Fibroblast of gingiva (primary cell): Measurements from ENCODE around the gene KIAA0513.
"Not testable (repeated sequence)": the region's sequence is repeated elsewhere in the genome, so short reads cannot be mapped to it uniquely, and the experiment has no call there.

ENCODE experiments used
- DNase-seq: peaks from one replicate; pipeline ENCODE4 v3.0.0-alpha.2; 2011; ENCODE audit warnings: low read depth

Gene KIAA0513

DNA sequence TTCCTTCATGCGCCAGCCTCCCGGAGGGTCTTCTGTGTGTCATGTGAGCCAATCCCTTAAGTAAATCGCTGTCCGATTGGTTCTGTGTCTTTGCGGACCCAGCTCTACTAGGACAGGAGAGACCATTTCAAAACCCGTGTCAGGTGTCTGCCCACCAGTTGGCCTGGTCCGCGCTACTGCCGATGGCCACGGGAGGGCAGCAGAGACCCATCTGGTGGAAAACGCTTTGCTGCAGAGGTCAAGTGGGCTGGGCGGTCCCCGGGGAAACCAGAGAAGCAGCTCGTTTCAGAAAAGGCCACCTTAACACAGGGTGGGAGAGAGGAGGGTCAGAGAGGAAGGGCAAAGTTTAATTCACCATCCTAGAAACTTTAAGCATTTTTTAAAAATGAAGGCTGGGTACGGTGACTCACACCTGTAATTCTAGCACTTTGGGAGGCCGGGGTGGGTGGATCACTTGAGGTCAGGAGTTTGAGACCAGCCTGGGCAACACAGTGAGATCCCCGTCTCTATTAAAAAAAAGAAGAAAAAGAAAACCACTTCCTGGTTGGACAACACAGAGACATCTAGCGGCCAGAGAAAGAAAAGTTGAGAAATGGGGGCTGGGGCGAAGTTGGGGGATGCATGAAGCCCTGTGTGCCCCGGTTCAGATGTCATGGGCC, 87.4 kb downstream of the KIAA0513 start:
- peak; percentile 76 for DNase-seq

DNA sequence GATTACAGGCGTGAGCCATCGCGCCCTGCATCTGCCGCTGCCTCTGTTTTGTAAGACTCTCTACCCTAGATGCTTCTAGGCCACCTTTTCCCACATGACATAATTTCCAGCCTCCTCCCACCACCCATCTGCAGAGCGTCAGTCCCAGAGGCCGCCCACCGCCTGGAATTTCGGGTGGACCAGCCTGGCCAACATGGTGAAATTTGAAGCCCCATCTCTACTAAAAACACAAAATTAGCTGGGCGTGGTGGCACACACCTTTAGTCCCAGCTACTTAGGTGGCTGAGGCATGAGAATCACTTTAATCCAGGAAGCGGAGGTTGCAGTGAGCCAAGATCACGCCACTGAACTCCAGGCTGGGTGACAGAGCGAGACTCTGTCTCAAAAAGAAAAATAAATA, 89.8 kb downstream of the KIAA0513 start:
- no peak for DNase-seq

DNA sequence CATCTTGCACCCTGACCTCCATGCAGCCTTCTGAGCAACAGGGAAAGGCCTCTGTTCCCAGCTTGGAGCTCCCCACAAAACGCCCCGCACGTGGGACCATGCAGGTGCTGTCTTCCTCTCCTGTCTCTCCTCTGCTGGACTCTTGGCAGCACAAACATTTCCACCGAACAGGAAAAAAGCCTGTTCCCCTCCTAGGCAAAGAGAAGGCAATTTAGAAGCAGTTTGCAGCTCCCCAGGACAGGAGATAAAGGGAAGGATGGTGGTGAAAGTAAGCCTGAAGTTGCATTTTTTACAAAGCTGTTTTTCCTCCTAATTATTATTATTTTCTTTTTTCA, 92.4 kb downstream of the KIAA0513 start:
- DNase-seq, result no peak

DNA sequence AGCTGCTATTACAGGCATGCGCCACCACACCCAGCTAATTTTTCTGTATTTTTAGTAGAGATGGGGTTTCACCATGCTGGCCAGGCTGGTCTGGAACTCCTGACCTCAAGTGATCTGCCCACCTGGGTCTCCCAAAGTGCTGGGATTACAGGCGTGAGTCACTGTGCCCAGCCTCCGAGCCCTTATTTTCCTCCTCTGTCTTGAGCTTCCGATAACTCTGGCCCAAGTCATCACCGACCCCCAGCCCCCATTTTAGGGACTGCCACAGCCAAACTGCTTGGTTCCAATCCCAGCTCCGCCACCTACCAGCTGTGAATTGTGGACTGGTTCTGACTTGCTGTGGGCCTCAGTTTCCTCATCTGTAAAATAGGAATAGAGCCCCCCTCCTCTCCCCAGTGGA, 95.8 kb downstream of the KIAA0513 start:
- DNase-seq, result not testable (repeated sequence)

DNA sequence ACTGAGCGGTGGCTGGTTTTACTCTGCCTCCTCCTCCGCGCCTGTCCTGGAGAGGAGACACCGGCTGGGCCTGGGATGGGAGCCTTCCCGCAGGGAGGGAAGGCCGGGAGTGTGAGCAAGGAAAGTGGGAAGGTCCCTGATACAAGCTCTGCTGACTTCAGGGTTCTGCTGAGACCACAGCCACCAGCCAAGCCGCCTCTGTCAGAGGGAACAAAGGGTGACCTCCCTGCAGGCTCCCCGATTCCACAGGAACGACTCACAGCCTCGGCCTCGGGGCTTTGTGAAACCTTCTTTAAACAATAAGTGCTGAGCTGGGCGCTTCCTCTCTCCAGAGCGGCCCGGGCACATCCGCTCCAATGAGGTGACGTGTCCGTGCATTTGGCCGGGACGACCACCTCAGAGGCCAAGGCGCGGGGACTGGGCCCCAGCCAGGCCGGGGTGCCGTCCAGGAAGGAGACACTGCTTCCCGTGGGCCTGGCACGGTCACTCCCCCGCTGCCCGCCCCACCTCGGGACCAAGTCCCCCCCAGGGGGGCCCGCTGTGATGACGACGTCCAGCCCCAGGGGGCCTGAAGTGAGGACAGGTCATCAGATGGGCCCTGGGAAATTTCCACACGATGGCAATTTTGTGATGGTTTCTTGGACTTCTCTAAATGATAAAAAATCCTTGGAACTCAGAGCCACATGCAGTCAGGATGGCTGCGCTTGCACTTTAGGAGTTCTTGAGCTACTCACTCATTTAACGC, 96.5 kb downstream of the KIAA0513 start:
- DNase-seq, result peak; percentile 91

DNA sequence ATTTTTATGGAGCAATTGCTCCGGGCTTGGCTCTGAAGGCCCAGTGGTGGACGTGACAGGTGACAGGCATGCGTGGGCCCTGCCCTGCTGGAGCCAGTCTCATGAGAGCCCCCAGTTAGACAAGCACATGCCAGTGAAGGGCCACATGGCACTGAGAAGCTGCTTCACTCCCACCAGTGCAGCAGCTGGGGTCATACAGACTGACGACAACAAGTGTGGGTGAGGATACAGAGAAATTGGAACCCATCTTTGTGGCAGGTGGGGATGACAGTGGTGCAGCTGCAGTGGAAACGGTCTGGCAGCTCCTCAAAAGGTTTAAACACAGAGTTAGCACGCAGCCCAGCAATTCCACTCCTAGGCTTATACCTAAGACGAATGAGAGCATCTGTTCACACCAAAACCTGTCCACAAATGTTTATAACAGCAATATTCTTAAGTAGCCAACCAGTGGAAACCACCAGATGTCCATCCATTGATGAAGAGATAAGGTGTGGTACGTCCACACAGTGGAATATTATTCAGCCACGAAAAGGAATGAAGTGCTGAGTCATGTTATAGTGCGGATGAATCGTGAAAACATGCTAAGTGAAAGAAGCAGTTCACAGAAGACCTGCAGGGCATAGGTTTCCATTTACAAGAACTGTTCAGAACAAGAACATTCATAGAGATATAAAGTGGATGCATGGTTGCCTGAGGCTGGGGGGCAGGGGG, 97.2 kb downstream of the KIAA0513 start:
- no peak for DNase-seq

DNA sequence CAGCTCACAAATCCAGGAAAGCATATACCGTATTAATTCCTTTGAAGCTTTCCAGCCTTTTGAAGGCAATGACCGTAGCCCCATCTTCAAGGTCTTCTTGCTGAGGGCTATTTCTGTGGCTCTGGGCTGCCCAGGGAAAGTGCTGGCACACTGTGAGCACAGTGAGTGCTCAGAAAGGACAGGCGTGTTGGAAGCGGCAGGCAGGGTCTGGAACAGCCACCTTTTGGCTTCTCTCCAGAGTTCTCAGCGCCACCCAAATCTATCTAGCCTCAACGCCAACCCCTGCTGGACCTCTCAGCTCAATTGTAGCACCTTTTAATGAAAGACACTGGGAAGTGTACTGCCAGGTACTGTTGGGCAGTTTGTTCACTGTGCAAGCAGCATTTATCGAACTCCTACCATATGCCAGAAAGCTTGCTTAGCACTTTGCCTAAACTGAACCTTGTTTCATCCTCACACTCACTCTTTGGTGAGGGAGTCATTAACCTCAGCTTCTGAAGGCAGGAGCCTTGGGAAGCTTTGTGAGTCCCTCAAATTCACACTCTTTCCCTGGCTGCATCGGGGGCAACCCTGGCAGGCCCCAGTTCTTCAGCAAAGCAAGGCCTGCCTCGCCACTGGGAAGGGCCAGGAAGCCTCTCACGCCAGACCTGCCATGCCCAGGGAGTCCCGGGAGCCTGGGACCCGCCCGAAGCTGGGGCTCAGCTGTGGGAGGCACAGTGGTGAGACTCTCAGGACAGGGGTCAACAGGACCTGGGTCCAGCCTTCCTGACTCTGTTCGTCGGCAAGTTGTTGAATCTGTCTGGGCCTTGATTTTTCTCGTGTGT, 98.2 kb downstream of the KIAA0513 start:
- no peak for DNase-seq

DNA sequence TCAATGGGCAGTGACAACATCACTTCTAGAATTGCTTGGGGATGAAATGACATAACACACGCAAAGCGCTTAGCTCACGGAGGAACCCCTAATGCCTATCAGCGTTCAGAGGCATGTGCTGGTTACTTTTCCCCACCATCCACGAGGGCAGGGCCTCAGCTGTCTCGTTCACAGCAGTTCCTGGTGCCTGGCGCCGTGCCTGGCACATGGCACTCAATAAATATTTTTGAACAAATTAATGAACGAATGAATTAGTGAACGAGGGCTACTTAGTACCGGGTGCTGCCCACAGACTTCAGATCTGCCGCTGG, 98.8 kb downstream of the KIAA0513 start:
- no peak for DNase-seq

DNA sequence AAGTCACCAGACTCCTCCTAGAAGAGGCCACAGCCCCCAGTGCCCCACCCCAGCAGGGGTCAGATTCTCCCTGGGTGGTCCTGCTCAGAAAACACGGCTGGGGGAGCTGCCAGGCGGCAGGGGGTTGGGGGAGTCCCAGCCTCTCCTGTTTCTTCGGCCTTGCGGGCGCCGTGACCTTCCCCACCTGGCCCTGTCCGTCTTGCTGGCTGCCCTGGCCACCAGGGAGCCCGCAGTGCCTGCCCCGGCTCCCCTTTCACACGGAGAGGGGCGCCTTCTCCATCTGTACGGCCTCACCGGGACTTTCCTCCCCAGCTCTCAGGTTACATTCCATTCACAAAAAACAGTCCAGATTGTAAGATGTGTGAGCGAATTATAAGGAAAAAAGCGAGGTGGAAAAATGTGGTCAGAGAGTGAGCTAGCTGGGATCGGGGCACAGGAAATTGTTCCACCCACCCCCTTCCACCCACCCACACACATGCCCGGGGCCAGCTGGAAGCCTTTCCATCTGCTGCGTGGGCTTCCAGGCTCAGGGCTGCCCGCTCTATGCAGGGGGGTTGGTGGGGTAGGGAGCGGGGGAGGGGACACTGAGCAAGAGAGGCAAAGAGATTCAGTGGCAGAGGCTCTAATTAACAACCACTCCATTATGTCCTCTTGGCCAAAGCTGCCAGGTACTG, 99.2 kb downstream of the KIAA0513 start:
- peak; percentile 67 for DNase-seq

DNA sequence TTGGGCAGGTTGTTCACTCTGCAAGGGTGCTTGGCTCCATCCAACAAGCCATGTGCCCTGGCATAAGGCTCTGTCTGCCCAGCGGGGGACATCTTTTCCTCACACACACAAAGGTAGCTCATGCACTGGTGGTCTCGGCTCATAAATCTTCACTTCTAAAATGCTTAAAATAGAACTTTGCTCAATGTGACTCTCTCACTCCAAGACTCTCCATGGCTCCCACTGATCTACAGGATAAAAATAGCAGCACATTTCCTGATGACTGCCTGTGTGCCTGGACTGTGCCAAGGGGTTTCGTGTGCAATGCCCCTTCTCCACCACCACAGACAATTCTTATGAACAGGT, 99.8 kb downstream of the KIAA0513 start:
- no peak for DNase-seq

DNA sequence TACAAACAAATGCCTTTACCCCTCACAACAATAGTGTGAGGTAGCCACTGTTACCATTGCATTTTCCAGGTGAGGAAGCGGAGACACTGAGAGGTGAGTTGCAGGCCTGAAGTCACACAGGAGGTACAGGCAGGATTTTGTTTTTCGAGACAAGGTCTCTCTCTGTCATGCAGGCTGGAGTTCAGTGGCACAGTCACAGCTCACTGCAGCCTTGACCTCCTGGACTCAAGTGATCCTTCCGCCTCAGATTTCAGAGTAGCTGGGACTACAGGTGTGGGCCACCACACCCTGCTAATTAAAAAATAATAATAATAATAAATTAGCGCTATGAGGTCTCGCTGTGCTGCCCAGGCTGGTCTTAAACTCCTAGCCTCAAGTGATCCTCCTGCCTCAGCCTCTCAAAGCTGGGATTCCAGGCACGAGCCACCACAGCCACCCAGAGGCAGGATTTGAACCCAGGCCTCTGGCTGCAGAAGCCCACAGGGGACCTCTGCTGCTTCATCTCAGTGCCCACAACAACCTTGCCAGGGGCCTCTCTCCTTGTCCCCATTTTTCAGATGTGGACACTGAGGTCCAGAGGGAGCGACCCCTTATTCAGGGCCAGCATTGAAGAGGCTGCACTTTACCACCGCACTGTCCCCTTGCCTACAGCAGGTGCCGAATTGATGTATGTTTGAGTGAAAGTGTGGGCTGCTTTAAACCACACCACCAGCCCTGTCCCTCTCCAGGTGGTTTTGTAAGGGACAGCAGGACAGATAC, 100.7 kb downstream of the KIAA0513 start:
- no peak for DNase-seq

DNA sequence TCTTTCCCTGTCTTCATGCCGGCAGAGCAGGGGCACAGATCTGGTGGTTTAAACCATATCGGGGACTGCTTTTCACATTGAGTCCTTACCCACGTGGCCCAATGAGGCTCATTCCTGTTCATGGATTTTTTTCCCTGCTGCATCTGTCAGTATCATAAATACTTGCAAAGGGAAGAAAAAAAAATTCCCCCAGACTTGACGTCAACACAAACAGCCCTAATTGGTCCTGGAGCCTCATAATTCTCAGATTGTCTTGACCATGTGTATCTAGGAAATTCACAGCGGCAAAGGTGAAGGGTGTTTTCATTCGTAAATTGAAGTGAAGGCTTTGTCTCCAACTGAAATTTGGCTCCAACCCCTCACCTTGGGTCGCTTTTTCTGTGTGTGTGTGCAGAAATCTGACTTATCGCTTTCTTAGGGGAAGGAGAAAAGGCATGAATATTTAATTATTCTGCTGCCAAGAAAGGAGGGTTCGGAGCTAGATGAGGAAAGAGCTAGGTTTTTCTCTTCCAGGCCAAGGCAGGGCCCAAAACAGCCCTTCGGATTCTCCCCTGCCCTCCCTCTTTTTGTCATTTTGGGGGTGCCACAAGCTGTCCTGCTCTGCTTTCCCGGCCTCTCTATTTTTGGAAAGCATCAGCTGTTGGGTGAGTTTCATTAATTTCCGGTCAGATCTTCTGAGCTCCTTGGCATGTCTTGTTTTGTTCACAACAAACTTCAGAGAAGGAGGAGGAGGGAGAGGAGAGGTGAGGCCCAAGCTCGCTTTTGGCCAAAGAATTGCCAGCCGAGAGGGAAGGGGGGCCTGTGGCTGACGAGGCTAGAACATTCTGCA, 102.5 kb downstream of the KIAA0513 start:
- DNase-seq, result peak; percentile 72

DNA sequence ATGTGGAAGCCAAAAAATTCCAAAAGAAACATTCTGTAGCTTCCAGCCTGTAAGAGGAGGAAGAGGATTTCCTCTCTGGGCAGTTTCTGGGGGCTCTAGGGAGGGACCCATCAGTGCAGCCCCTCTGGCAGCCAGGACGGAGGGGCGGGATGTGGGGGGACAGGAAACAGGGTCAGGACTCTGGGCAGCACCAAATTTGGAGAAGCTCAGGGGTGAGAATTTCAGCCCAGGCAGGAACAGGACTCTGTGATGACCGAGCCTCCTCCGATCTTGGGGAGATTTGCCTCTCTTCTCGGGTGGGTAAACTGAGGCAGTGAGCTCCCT, 103.1 kb downstream of the KIAA0513 start:
- DNase-seq, result no peak

DNA sequence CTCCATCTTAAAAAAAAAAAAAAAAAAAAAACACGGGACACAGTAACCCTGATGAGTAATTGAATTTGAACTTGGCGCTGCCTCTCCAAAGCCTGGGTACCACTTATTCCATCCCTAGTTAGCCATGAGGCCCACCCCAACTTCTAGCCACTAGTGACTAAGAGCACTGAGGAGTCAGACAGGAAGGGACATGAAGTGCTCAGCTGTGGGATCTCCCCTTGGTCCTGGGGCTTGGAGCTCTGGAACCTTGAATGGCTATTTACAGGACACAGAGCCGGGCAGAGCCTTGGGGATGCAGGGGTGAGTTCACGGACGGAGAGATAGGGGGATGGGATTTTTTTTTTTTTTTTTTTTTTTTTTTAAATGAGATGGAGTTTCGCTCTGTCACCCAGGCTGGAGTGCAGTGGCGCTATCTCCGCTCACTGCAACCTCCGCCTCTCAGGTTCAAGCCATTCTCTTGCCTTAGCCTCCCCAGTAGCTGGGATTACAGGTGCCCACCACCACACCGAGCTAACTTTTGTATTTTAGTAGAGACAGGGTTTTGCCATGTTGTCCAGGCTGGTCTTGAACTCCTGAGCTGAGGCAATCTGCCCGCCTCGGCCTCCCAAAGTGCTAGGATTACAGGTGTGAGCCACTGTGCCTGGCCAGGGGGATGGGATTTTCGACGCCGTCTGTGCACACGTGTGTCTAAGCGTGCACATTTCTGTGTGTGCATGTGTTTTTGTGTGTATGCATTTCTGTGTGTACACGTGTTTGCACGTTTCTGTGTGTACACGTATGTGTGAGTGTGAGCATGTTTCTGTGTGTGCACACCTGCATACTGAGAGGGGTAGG, 105.1 kb downstream of the KIAA0513 start:
- no peak for DNase-seq

DNA sequence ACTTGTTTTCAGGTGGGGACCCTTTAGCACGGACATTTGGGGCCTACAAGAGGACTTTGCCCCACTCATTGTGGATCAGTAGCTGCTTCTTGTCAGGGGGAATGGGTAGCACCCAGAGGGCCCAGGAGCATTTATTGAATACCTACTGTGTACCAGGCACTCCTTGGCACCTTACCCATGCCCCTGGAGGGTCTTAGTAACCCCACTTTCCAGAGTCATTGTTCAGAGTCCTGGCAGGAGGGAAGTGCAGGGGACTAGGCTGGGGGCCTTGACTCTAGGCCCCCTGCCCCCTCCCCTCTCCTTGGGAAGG, 105.7 kb downstream of the KIAA0513 start:
- DNase-seq, result no peak

DNA sequence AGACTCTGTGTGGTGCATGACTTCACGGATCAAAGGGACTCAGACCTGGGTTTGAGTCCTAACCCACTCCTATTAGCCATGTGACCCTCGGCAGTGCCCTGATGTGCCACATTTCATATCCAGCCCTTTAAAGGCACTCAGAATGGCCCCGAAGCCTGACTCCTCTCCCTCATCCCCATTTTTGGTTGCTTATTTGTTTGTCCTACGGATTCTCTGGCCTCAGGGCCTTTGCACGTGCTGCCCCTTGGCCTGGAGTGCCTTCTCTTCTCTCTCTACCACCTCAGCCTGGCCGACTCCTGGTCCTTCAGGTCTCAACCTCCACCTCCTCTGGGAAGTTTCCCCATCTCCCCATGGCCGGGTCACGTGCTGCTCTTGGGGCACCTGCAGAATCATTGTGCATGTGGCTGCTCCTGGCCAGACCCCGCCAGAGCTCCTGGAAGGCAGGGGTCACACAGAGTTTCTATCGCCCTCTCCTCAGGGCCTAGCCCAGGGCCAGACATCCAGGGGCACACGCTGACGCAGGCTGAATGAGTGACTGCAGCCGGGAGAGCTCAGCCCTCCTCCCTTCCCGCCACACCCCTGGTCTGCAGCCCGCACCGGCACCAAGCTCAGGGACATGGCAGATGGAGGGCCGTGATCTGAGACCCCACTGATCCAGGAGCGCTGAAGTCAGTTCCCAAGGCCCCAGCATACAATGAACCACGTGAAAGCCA, 106.6 kb downstream of the KIAA0513 start:
- DNase-seq, result no peak

DNA sequence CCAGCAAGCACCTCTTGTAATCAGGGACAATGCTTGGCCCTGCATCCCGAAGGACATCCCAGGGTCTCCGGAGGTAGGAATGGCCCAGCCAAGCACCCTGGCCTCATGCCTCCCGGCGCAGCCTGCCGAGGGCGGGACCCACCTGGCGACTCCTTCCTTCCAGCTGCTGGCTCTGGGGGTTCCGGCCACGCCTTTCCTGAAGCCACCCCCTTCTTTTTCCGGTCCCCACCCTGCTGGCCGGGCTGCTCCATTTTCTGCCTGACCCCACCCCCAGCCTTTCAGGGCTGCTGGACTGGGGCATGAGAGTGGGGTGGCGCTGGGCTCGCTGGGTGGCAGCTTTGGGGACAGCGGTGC, 107.2 kb downstream of the KIAA0513 start:
- no peak for DNase-seq

DNA sequence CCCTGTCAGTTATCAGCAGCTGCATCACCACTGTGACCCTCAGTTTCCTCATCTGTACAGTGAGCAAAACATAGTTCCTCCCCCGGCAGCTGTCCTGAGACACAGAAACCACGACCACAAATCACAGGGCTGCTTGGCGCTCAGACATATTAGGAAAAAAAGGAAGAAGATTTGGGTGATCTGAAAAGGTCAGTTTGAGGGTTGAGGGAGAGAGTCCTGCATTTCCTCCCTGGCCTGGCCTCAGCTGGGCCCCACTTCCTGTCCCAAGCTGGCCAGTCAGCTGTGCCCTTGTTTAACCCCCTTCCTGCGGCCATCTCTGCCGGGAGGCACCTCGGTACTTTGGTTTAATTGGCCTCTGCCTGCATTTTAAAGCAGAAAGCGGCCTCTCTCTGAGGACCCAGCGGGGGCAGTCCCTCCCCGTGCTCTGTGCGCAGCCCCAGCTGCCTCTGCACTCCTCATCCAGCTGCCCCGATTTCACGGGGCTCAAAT, 108.7 kb downstream of the KIAA0513 start:
- peak; percentile 21 for DNase-seq

DNA sequence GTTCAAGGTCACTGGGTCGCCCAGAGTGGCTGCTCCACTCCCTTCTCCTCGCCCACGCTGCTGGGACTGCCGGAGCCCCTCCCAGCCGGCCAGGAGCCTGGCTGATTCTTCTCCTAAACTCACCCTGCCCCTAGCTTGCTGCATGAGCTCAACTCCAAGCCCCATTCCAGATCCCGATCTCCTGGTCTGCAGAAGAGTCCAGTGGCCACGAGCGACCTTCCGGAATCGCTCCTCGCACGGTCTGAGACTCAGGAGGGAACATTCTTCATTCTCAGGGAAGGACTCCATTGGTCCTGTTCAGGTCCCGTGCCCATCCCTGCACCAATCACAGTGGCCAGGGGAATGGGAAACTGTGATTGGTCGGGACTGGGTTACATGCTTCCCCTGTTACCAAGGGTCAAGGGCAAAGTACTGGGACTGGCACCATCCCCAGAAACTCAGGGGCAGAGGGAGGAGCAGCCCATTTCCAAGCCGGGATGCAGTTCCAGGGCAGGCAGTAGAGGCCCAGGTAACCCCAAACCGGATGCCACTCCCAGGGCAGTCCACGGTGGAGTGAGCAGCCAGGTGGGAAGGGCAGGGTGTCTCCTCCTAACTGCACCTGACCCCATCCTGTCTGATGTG, 109.2 kb downstream of the KIAA0513 start:
- DNase-seq, result peak; percentile 65
